ENCODE results near the gene ANKRD18A.

GRCh38 chr9:38622951-38623350 lies 2.6 kb upstream of the ANKRD18A start:
- TF ChIP-seq CTCF (IDR thresholded peaks at IDR 0.05) = no peak
- no peak for TF ChIP-seq POLR2A (IDR thresholded peaks at IDR 0.05)
